HG02642 (cell line): ENCODE data around the gene DAPK2.

ENCODE experiments used
- ATAC-seq: cut with Tn5 transposase; IDR thresholded peaks from one replicate; pipeline ENCODE4 v1.9.1; 2021; ENCODE audit warnings: mild to moderate bottlenecking; ENCODE audit not compliant: unreplicated experiment, poor library complexity

Gene DAPK2

DNA sequence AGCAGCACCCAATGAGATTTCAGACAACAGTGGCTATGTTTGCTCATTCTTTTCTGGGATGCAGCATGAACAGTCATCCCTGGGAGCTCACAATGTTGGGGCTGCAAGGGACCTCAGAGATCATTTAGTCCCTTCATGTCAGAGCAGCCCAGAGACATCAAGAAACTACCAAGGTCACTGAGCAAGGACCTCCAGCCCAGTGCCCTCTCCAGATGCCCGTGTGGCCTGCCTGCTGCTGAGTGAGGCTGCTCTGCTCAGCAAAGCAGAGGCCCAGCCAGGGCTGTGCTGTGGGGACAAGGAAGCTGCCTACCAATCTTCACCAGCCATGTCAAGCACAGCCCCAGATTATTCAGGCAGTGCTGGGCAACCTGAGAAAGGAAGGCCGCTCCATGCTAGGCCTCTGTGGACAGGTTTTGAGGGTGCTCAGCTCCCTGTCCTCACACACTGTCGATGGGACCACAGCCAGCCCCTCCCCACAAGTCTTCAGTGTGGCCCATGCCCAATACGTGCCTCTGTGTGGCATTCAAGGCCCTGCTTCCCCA is 99.7 kb downstream of the DAPK2 start:
- ATAC-seq, result no peak

DNA sequence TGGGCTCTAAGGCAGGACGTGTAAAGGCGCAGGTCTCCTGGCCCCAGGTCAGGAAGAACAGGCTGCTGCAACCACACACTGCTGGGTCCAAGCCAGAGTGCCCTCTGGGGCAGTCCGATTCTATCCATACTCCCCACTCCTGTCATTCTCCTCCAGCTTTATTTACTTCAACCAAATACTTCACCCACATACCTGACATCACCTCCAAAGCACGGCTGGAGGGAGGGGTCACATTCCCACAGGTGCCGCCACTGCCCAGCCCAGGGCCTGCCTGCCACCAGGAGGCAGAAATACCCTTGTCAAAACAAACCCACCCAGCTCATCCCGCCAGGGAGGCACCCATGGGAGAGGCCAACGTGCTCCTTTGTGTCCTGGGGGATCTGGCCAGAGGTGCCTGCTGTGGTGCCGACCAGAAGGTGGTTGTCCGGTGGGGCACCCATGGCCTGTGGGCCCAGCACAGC is 100.4 kb downstream of the DAPK2 start:
- no peak for ATAC-seq

DNA sequence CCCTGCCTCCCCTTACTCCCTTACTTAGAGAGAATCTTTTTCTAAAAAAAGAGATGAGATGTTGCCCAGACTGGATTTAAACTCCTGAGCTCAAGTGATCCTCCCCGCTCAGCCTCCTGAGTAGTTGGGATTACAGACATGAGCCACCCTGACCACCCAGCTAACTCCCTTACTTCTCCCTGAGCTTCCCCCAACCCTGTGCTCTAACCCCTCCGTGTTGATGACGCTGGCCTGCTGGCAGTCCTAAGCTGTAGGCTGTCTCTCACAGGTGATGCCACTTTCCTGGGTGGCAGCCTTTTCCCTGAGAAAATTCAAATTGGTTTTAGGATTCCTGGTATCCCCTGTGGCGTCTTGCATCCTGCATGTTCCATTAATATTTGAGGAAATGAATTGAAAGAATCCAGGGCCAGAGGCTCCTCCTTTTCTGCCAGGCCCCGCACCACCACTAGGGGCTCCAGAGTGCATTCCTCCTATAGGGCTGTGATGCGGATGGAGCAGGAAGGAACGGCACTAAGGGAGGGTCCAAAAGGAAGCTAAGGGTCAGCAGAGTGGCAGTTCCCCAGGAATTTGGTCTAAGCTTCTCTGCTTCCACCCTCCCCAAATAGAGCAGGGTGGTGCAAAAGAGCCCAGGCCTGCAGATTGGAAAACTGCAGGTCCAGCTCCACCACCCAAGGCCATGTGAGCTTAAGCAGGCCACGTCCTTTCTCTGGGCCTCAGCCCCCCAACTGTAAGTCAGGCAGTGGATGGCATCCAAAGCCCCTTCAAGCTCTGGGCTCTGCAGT is 101.1 kb downstream of the DAPK2 start:
- no peak for ATAC-seq

DNA sequence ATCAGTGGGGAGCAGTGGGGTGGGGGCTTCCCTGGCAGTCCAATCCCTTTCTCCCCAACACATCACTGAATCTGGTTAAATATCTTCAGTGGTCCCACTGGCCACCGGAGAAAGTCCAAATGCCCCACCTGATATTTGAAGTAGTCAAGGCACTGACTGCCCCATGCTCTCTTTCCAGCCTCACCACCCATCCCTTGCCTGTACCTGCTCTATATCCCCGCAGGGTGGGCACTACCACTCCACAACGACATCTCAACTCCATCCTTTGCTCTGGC is 101.7 kb downstream of the DAPK2 start:
- ATAC-seq, result no peak

DNA sequence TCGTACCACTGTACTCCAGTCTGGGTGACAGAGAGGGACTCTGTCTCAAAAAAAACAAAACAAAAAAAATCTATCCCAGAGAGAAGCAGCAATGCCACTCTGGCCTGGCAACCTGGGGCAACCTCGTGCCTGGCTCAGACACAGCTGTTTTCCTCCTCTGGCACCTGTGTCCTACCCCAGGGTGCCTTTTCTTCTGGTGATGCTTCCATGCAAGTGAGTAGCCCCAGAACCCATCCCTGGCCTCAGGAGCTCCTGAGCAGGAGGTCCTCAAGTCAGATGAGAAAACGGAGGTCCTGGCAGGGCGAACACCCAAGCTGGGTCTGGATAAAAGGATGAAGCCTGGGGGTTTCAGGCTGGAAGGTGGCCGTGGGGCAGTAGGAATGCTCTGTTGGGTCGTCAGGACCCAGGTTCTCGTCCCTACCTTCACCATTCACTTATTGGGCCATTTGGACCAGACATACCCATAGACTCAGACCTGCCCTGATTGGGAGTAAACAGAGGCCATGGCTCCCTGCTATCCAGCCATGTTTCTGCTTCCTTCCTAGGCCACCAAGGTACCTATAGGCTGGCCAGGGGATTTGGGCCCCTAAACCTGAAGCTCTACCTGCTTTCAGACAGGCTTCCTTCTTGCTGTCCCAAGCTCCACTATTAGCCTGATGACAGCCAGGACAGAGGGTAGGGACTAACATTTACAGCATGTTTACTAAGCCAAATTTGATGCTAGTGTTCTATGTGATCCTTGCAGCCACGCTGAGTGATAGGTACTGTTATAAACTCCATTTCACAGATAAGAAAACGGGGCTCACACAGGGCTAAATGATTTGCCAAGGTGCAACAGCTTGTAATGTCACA is 102.2 kb downstream of the DAPK2 start:
- no peak for ATAC-seq

DNA sequence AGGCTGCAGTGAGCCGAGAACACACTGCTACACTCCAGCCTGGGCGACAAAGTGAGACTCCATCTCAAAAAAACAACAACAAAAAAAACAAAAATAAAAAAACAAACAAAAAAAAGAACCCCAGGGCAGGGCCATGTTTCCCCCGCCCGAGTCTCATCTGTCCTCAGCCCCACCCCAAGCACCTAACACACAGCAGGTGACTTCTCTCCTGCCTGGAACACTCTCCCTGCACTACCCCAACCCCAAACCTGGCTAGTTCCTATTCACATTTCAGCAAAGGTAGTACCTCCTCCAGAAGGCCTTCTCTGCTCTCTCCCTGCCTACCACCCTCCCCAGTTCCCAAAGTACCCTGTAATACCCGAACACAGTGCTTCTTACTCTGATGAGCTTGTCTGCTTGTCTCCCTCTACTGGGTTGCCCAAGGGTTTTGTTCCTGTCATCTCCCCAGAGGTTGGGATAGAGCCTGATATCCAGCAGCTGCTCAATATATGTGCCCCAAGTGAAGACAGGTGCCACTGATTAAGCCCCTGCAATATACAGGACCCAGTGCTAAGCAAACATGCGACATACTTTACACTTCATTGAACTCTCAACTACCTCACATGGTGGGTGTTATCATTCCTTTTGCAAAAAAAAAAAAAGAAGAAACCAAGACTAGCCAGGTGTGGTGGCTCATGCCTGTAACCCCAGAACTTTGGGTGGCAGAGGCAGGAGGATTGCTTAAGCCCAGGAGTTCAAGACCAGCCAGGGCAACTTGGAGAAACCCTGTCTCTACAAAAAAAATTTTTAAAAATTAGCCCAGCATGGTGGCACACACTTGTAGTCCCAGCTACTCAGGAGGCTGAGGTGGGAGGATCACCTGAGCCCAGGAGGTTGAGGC is 103.6 kb downstream of the DAPK2 start:
- no peak for ATAC-seq

DNA sequence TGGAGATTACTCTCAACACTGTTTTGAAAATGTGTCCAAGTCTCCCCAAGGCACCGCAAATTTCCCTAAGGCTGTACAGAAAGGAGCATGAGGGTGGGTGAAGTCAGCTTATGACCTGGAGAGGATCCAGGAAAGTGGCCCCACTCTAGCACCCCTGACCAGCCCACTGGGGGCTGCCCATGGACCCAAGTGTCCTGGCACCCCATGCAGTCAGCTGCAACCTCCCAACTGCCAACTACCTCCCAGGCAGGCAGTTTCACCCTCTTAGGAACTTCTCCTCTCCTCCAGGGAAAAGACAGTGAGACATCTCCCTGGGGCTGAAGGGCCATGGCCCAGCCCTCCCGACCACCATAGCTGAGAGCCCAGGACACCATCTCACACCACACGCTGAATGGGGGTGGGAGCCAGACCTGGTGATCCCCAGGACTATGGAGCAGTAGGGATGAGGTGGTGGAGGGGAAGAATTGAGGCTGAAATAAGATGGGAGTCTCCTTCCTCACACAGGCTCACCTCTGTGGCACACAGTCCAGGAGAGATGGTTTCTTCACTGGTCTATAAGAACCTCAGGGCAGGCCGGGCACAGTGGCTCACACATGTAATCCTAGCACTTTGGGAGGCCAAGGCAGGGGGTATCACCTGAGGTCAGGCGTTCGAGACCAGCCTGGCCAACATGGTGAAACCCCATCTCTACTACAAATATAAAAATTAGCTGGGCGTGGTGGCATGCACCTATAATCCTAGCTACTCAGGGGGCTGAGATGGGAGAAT is 104.4 kb downstream of the DAPK2 start:
- no peak for ATAC-seq

DNA sequence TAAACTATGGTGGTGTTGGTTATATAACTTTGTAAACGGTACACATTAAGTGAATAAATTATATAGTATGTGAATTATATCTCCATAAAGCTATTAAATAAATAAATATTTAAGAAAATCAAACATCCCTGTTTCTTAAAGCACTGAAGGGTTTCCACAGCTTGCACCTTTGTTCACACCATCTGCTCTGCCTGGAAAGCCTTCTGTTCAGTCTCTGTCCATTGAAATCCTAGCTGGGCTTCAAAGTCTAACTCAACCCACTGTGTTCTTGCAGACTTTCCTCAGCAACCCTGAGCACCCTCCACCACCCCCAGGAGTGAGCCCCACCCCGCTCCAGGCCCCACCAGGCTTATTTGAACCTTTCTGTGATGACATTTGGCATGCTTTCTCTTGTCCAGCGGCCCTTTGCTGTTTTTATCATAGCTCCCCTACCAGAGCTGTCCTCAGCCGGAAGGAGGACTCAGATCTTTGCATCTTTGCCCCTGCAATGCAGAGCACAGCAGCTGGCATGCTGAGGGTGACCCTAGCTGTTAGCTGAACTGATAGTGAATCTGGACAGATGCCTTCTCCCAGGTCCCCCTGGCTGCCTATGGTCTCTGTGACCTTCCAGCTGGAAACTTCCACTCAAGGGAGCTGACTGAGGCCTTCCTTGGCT is 105.2 kb downstream of the DAPK2 start:
- ATAC-seq, result no peak

DNA sequence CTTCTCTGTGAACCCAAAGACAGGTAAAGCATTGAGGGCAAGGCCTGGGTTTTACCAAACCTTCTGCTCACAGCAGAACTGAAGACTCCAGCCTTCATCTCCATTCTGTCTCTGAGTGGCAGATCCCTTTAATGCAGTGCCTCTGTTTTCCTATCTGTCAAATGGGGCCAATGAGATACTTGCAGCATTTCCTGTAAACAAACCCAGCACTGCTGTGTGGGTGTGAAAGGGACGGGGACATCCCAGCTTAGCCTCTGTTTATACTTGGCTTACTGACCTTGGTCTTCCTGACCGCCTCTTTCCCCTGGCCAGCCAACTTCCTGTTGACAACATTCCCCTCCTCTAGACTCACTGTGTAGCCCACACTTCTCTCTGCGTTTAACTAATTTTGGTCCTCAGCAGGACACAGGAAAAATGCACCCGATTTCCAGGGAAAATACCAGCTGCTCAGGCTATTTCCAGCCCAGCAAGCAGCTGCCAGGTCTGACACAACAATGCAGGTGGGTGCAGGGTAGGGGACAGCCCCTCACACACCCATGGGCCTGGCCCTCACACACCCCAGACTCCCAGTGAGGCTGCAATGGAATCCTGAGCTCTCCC is 106.7 kb downstream of the DAPK2 start:
- no peak for ATAC-seq

DNA sequence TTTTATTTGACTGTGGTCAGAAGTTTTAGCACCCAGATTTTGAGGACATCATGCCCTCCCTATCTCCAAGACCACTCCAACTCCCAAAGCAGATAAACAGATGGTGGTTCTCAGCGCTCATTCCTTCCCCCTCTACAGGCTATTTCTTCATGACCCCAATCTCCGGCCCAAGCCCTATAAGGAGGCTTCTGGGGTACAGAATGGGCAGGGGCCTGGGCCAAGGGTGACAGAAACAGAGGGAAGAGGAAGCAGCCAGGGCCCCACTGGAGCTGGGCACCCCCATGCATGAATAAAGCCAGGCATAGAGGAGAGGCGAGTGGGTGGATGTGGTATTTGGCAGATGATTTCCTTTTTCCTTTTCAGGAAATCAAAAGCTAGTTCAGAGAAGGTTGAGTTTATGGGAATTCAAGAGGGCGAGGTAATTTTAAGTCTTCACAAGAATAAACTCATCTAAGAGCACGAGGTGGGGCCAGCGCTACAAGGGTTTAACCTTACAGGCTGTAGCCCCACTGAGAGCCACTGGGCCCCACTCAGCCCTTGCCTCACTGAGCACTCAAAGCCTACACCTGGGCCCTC is 107.7 kb downstream of the DAPK2 start:
- ATAC-seq, result no peak

DNA sequence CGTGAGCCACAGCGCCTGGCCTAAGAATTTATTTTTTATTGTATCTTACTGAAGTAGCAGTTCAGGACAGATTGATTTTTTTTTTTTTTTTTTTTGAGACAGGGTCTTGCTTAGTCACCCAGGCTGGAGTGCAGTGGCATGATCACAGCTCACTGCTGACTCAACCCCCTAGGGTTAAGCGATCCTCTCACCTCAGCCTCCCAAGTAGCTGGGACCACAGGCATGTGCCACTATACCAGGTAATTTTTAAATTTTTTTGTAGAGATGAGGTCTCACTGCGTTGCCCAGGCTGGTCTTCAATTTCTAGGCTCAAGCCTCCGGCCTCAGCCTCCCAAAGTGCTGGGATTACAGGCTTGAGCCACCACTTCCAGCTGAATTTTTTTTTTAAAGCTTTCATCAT is 112.8 kb downstream of the DAPK2 start:
- ATAC-seq, result no peak

DNA sequence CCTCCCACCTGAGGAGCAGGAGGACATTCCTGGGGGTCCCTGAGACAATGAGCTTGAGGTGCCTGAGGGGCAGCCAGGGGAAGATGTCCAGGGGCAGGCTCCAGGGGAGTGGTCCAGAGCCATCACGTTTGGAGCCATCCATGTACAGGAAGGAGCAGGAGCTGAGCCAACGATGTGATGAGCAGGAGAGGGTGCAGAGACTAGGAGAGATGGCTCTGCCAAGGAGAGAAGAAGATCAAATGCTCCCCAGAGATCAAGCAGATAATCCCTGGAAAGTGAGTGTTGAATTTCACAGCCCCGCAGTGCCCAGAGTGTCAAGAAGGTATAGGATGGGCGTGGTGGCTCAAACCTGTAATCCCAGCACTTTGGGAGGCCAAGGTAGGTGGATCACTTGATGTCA is 114.7 kb downstream of the DAPK2 start:
- ATAC-seq, result no peak

DNA sequence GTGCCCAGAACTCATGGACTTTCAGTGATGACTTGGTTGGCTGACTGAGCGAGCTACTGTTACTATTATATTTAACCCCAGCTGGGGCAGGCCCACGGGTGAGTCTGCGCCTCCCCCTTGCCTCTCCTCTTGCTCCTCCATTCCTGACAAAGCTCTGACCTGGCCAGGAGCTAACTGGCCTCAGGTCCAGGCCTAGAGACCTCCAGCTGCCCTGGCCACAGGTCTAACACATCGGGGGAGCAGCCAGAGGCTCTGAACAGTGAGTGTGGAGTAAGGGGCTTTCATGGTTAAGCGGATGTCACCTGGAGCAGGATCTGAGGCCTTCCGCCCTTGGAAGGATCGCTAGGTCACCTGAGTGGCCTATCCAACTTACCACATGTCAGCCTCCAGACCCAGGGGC is 116.3 kb downstream of the DAPK2 start:
- no peak for ATAC-seq

DNA sequence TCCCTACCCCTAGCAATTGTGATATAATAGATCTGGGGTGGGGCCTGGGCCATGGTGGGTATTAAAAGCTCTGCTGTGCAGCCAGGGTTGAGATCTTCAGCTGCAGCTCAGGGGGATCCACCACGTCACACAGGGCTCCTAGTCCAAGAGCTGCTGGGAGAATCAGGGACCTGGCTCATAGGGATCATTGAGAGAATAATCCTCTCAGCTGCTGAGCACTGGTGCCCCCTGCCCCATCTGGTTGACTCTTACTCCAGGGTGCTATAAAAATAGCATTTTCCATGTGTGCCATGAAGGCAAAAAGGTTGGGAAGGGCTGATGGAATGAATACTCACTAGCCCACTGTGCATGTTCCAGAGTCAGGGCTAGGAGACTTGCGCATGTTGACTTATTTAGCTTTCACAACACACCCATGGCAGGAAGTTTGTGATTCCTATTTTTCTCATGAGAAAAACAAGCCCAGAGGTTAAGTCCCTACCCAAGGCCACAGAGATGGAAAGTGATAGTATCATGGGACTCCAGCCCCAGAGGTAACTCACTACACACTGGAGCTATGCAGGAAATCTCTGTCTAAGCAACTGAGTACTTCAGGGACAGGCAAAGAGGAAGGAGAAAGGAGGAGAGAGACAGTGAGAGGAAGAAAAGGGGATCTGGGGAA is 118.0 kb downstream of the DAPK2 start:
- ATAC-seq, result no peak

DNA sequence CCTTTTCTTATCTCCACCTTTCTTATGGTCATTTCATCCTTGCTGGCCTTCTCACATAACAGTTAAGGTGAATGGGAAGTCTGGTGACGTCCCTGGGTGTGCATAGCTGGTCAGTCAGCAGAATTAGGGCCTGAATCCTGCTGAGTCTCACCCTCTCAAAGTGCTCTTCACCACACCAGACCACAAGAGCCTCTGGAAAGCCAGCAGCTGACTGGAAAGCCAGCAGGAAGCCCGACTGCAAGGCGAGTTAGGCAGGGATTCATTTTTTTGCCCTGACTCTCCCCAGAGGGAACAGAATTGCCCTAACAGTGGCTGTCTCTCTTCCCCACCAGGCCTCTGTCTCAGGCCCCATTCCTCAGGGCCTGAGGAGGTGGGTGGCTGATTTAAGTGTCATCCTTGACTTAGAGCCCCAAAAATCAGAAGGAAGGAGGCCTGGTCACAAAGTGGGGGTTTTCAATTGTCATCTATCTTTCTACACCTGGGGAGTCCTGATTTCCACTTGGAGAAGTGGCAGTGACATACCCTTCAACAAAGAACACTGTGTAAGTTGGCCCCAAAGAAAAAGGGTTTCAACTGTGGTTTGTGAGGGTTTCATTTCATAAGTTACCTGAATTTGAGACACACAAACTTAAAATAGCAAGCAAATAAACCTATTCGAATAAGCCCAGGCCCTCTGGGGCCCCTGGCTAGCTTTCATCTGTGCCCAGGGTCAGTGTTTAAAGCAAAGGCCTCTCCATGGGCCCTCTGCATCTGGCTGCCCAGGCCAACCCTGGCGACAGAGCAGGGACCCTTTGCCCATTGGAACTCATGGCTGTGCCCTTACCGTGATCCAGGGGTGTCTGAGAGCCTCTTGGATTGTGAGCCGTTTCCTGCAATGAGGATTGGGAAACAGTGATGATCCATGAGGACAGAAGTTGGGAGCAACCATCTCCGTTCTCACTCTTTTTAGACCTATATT is 122.0 kb downstream of the DAPK2 start:
- no peak for ATAC-seq

DNA sequence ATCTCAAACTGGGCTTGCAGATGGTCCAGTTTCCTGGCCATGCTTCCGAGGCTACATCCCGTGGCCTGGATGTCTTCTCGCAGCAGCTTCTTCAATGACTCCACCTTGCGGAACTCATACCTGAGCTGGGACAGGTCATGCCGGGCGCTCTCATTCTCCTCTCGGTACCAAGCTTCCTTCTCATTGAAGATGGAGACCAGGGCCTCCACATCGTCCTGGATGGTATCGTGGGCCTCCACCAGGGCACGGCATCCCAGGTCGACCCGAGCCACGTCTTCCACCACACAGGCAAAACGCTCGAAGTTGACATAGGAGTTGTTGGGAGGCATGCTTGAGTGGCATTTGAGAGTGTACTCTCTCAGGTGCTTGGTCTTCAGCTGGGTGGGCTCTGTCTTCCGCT is 123.4 kb downstream of the DAPK2 start:
- ATAC-seq, result no peak

DNA sequence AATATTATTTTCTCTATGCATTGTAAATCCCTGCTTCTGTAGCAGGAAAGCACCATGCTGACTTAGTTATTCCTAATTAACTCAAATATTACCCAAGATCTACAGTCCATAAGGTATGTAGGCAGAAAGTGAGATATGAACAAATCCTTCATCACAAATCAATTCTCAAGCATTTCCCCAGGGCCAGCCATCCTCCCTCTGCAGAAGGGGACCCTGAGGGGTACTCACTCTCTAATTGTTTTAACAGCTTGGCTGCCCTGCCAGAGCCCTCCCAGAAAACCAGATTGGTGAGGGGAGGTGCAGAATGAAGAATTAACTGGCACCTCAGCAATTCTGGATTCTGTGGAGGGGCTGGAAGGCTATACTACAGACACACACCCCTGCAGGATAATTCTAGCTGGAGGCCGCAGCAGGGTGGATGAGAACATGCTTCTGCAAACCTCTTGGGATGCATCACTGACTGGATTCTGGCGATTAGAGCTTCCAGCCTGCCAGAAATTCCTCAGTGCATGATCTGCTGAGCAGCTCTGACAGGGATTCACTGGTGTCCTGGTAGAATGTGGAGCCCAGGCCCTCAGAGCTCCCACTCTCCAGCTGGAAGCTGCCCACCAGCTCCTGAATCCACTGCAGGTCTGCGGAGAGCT is 123.9 kb downstream of the DAPK2 start:
- no peak for ATAC-seq
